CD4-positive, alpha-beta T cell (primary cell): ENCODE measurements around the gene SNTG2. TPM values are rescaled to one million over a fixed set of nuclear protein-coding genes. Genes with fewer than 3 reads are reported as not detected.

Experiments
- ATAC-seq: fragments of 200-7000 bp; cut with Tn5 transposase; one replicate; pipeline ENCODE4 v1.10.0; 2022; ENCODE audit warnings: mild to moderate bottlenecking; ENCODE audit not compliant: poor library complexity
- CTCF ChIA-PET: fragments of 350-600 bp; sonication (Branson Sonifier 250); formaldehyde crosslinking; loops from one replicate; lab custom pipeline; 2021; ENCODE audit warnings: antibody characterized with exemption, inconsistent platforms; lab: Charles Lee
- POLR2A ChIA-PET: fragments of 350-600 bp; sonication (Branson Sonifier 250); formaldehyde crosslinking; loops from one replicate; lab custom pipeline; 2021; ENCODE audit warnings: antibody characterized with exemption, inconsistent platforms; lab: Charles Lee
- DNase-seq, 14 experiments: peaks; one replicate each; pipeline ENCODE4 v3.0.0-alpha.2; 2013 to 2020; ENCODE audit warnings: mixed read lengths in 2 of 14
- H3K27ac ChIP-seq, 2 donors: one replicate each; pipeline versions ENCODE4 v1.5.1 to v1.7.0; 2013; ENCODE audit warnings: low read length in 2 of 2, low read depth in 1 of 2, mild to moderate bottlenecking in 1 of 2
- H3K27me3 ChIP-seq, 2 experiments: 1 replicate in 1 of 2; 2 replicates in 1 of 2; pipeline versions ENCODE4 v1.6.1 to v1.7.0; 2013; ENCODE audit warnings: low read length in 2 of 2, control low read depth in 1 of 2, mild to moderate bottlenecking in 1 of 2, moderate library complexity in 1 of 2; ENCODE audit not compliant: insufficient read depth in 2 of 2, control insufficient read depth in 1 of 2
- H3K36me3 ChIP-seq: one replicate; pipeline ENCODE4 v1.6.1; 2013; ENCODE audit warnings: low read length, control low read depth; ENCODE audit not compliant: insufficient read depth
- H3K4me1 ChIP-seq: one replicate; pipeline ENCODE4 v1.6.1; 2013; ENCODE audit warnings: low read length, control low read depth; ENCODE audit not compliant: insufficient read depth
- H3K4me3 ChIP-seq: one replicate; pipeline ENCODE4 v1.5.1; 2013; ENCODE audit warnings: mild to moderate bottlenecking, low read length, moderate library complexity
- H3K9me3 ChIP-seq, 2 experiments: 1 replicate in 1 of 2; 2 replicates in 1 of 2; pipeline versions ENCODE4 v1.6.1 to v1.7.0; 2013; ENCODE audit warnings: low read length in 2 of 2, mild to moderate bottlenecking in 2 of 2, control low read depth in 1 of 2, moderate library complexity in 1 of 2; ENCODE audit not compliant: control insufficient read depth in 1 of 2, insufficient read depth in 1 of 2
- H3K27ac Mint-ChIP-seq: one replicate; pipeline ENCODE4 v1.8.0; 2020; ENCODE audit warnings: mixed read lengths
- H3K27me3 Mint-ChIP-seq: one replicate; pipeline ENCODE4 v1.8.0; 2021; ENCODE audit warnings: mixed read lengths
- H3K36me3 Mint-ChIP-seq: one replicate; pipeline ENCODE4 v1.8.0; 2021; ENCODE audit warnings: low read depth, mixed read lengths
- H3K4me1 Mint-ChIP-seq: one replicate; pipeline ENCODE4 v1.8.0; 2021; ENCODE audit warnings: low read depth, mixed read lengths
- H3K4me3 Mint-ChIP-seq: one replicate; pipeline ENCODE4 v1.8.0; 2020; ENCODE audit warnings: mild to moderate bottlenecking, mixed read lengths
- H3K9me3 Mint-ChIP-seq: one replicate; pipeline ENCODE4 v1.8.0; 2020; ENCODE audit warnings: mixed read lengths
- CTCF ChIP-seq: fragments of 200-600 bp; IDR thresholded peaks from one replicate; pipeline ENCODE4 v1.8.0; 2022; ENCODE audit warnings: antibody characterized with exemption, mild to moderate bottlenecking
- intact Hi-C, 2 experiments: fragments of 100-400 bp; cut with DNase I in 1 of 2; cut with micrococcal nuclease in 1 of 2; formaldehyde crosslinking; loops; one replicate each; pipeline versions ENCODE4 v1.15.1 to v1.9.0; 2023 to 2025; cut with DNase I, micrococcal nuclease
- total RNA-seq, 174 experiments: library from RNA in 2 of 174; stranded (reverse) in 2 of 174; gene quantifications; one replicate each; pipeline ENCODE4 v1.2.3 and lab custom pipeline; 2021 to 2026

The SNTG2 gene
- total RNA-seq, 2 experiments from 2014 or later = 1.1 to 1.5 TPM

- TF ChIP-seq CTCF = no peak
- H3K4me3 Mint-ChIP-seq = no peak overlapping the region
- H3K36me3 Mint-ChIP-seq = no peaks in the 10 kb centered on the region
- H3K27me3 Mint-ChIP-seq = peaks cover 15% of the 10 kb centered on the region
- H3K27me3 ChIP-seq = no peaks in the 10 kb centered on the region
- no peak for DNase-seq
- no peak overlapping the region for H3K27ac ChIP-seq
- H3K36me3 ChIP-seq = no peaks in the 10 kb centered on the region
- peaks cover 0 to 10% of the 10 kb centered on the region in 2 experiments for H3K9me3 ChIP-seq
- H3K4me3 ChIP-seq = no peak overlapping the region
- CTCF ChIA-PET = no interaction called here
- POLR2A ChIA-PET = no interaction called here
- ATAC-seq = no peak
- no peaks in the 10 kb centered on the region for H3K9me3 Mint-ChIP-seq
- no peaks in the 10 kb centered on the region for H3K4me1 Mint-ChIP-seq
- H3K27ac Mint-ChIP-seq = no peak overlapping the region
- no peaks in the 10 kb centered on the region for H3K4me1 ChIP-seq
- intact Hi-C loops = no loop called here
Measured at GRCh38 chr2:959457-959856, 8.8 kb downstream of the SNTG2 start.

- DNase-seq (no peak), ATAC-seq (no peak)
- peaks cover 10% of the 10 kb centered on the region for H3K27me3 Mint-ChIP-seq
- Histone ChIP-seq H3K4me3 (no peak overlapping the region), H3K27ac (no peak overlapping the region), H3K9me3 (peaks cover 0 to 10% of the 10 kb centered on the region in 2 experiments), H3K27me3 (no peaks in the 10 kb centered on the region), H3K4me1 (no peaks in the 10 kb centered on the region), H3K36me3 (no peaks in the 10 kb centered on the region)
- H3K4me3 Mint-ChIP-seq = no peak overlapping the region
- TF ChIP-seq CTCF = no peak
- H3K4me1 Mint-ChIP-seq = no peaks in the 10 kb centered on the region
- ChIA-PET POLR2A (no interaction called here), CTCF (no interaction called here)
- intact Hi-C loops = no loop called here
- H3K27ac Mint-ChIP-seq = no peak overlapping the region
- no peaks in the 10 kb centered on the region for H3K36me3 Mint-ChIP-seq
- no peaks in the 10 kb centered on the region for H3K9me3 Mint-ChIP-seq
Measured at GRCh38 chr2:960061-960736, 9.6 kb downstream of the SNTG2 start.

GRCh38 chr2:961786-962185 is 11.1 kb downstream of the SNTG2 start:
- DNase-seq (no peak), ATAC-seq (no peak)
- ChIA-PET CTCF (no interaction called here), POLR2A (no interaction called here)
- Histone ChIP-seq H3K27me3 (no peaks in the 10 kb centered on the region), H3K9me3 (peaks cover 0 to 10% of the 10 kb centered on the region in 2 experiments), H3K27ac (no peak overlapping the region), H3K4me3 (no peak overlapping the region), H3K36me3 (no peaks in the 10 kb centered on the region), H3K4me1 (no peaks in the 10 kb centered on the region)
- Mint-ChIP-seq H3K36me3 (no peaks in the 10 kb centered on the region), H3K9me3 (no peaks in the 10 kb centered on the region), H3K4me1 (no peaks in the 10 kb centered on the region), H3K27ac (no peak overlapping the region), H3K4me3 (no peak overlapping the region), H3K27me3 (peaks cover 6% of the 10 kb centered on the region)
- no peak for TF ChIP-seq CTCF
- intact Hi-C loops = no loop called here
